Measurements from ENCODE around the gene SGCE.

The SGCE gene

DNA sequence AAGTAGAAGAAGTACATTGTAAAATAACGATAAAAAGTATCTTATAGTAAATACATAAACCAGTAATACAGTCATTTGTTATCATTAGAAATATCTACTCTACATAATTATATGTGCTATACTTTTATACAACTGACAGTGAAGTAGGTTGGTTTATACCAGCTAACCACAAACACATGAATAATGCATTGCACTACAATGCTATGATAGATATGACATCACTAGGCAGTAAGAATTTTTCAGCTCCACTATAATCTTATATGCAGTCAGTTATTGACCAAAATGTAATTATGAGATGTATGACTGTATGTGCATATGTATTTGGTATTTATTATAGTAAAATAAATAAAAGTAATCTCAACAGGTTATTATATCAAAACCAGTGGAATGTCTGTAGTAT, 23.4 kb upstream of the SGCE start:
- TF ChIP-seq FOXP2 (optimal IDR thresholded peaks at IDR 0.05; ENCODE audit: borderline replicate concordance, extremely low read depth, extremely low read length, insufficient read depth) (no peak), SIN3A (IDR thresholded peaks at IDR 0.05; ENCODE audit: borderline replicate concordance, insufficient read depth, low read length) (no peak), TAF1 (IDR thresholded peaks at IDR 0.05; ENCODE audit: borderline replicate concordance, insufficient read depth, low read length) (no peak), POLR2AphosphoS5 (IDR thresholded peaks at IDR 0.05; ENCODE audit: low read depth, low read length) (no peak)
- TF ChIP-seq, protein P1, sequence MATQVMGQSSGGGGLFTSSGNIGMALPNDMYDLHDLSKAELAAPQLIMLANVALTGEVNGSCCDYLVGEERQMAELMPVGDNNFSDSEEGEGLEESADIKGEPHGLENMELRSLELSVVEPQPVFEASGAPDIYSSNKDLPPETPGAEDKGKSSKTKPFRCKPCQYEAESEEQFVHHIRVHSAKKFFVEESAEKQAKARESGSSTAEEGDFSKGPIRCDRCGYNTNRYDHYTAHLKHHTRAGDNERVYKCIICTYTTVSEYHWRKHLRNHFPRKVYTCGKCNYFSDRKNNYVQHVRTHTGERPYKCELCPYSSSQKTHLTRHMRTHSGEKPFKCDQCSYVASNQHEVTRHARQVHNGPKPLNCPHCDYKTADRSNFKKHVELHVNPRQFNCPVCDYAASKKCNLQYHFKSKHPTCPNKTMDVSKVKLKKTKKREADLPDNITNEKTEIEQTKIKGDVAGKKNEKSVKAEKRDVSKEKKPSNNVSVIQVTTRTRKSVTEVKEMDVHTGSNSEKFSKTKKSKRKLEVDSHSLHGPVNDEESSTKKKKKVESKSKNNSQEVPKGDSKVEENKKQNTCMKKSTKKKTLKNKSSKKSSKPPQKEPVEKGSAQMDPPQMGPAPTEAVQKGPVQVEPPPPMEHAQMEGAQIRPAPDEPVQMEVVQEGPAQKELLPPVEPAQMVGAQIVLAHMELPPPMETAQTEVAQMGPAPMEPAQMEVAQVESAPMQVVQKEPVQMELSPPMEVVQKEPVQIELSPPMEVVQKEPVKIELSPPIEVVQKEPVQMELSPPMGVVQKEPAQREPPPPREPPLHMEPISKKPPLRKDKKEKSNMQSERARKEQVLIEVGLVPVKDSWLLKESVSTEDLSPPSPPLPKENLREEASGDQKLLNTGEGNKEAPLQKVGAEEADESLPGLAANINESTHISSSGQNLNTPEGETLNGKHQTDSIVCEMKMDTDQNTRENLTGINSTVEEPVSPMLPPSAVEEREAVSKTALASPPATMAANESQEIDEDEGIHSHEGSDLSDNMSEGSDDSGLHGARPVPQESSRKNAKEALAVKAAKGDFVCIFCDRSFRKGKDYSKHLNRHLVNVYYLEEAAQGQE (IDR thresholded peaks at IDR 0.05; ENCODE audit: insufficient read depth in 1 of 2, low read depth in 2 of 2, low read length in 2 of 2) = no peak

GRCh38 chr7:94676431-94676830, 20.5 kb upstream of the SGCE start:
- TF ChIP-seq FOXP2 (optimal IDR thresholded peaks at IDR 0.05; ENCODE audit: borderline replicate concordance, extremely low read depth, extremely low read length, insufficient read depth) = no peak
- TF ChIP-seq, protein P1 (IDR thresholded peaks at IDR 0.05; ENCODE audit: insufficient read depth in 1 of 2, low read depth in 2 of 2, low read length in 2 of 2) = no peak
- no peak for TF ChIP-seq TAF1 (IDR thresholded peaks at IDR 0.05; ENCODE audit: borderline replicate concordance, insufficient read depth, low read length)
- no peak for TF ChIP-seq SIN3A (IDR thresholded peaks at IDR 0.05; ENCODE audit: borderline replicate concordance, insufficient read depth, low read length)
- TF ChIP-seq POLR2AphosphoS5 (IDR thresholded peaks at IDR 0.05; ENCODE audit: low read depth, low read length) = no peak

DNA sequence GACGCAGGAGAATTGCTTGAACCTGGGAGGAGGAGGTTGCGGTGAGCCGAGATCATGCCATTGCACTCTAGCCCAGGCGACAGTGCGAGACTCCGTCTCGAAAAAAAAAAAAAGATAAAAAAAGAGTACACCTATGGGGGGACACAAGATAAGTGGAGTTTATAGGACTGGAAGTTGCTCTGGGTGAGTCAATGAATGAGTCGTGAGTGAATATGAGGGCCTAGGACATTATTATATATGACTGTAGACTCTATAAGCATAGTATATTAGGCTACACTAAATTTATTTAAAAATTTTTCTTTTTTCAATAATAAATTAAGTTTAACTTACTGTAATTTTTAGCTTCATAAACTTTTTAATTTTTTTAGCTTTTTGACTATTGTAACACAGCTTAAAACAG, 19.4 kb upstream of the SGCE start:
- TF ChIP-seq TAF1 (IDR thresholded peaks at IDR 0.05; ENCODE audit: borderline replicate concordance, insufficient read depth, low read length) (no peak), FOXP2 (optimal IDR thresholded peaks at IDR 0.05; ENCODE audit: borderline replicate concordance, extremely low read depth, extremely low read length, insufficient read depth) (no peak), SIN3A (IDR thresholded peaks at IDR 0.05; ENCODE audit: borderline replicate concordance, insufficient read depth, low read length) (no peak), POLR2AphosphoS5 (IDR thresholded peaks at IDR 0.05; ENCODE audit: low read depth, low read length) (no peak)
- TF ChIP-seq, protein P1 (IDR thresholded peaks at IDR 0.05; ENCODE audit: insufficient read depth in 1 of 2, low read depth in 2 of 2, low read length in 2 of 2) = no peak

DNA sequence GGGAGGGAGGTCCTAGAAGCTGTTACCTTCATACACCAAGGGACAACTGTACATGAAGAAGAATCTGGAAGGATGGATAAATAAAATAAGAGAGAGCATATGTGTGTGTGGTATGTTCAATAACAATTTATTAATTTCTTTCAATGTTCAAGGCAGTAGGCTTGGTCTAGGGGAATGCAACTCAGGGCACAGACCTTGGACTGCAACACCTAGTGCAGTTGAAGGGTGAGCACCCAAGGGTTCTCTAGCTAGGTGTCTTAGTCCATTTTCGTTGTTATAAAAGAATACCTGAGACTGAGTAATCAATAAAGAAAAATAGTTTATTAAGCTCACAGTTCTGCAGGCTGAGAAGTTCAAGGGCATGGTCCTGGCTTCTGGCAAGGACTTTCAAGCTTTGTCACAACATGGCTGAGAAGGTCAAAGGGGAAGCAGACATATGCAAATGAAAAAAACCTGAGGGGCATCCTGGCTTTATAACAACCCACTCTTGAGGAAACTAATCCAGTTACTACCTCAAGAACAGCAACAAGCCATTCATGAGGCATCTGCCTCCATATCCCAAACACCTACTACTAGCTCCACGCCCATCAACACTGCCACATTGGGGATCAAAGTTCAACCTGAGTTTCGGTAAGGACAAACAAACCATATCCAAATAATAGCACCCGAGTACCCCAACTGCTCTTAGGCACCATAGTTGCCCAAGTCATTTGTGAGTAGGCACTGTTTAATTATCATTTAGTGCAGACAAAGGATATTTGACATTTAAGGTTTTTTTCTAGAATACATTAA, 15.7 kb upstream of the SGCE start:
- TF ChIP-seq TAF1 (IDR thresholded peaks at IDR 0.05; ENCODE audit: borderline replicate concordance, insufficient read depth, low read length) (no peak), SIN3A (IDR thresholded peaks at IDR 0.05; ENCODE audit: borderline replicate concordance, insufficient read depth, low read length) (no peak), FOXP2 (optimal IDR thresholded peaks at IDR 0.05; ENCODE audit: borderline replicate concordance, extremely low read depth, extremely low read length, insufficient read depth) (no peak), POLR2AphosphoS5 (IDR thresholded peaks at IDR 0.05; ENCODE audit: low read depth, low read length) (no peak)
- TF ChIP-seq, protein P1 (IDR thresholded peaks at IDR 0.05; ENCODE audit: insufficient read depth in 1 of 2, low read depth in 2 of 2, low read length in 2 of 2) = no peak
